OCI-LY3 (cell line): Measurements from ENCODE around the gene OPCML.

Experiments
- CTCF ChIP-seq: fragments of 200-600, 300-600 bp; sonication (generic); IDR thresholded peaks from 2 replicates; pipeline ENCODE4 v1.5.1; 2014; ENCODE audit warnings: antibody characterized with exemption, low read length, low read depth
- EZH2phosphoT487 ChIP-seq: fragments of 200-600 bp; shearing (Covaris generic); IDR thresholded peaks from 2 replicates; pipeline ENCODE4 v1.6.1; 2018; ENCODE audit warnings: antibody characterized with exemption, mixed run types, low read depth

GRCh38 chr11:132653237-132653636 is 879.1 kb downstream of the OPCML start:
- TF ChIP-seq CTCF: no peak
- TF ChIP-seq EZH2phosphoT487: no peak
